ENCODE measurements around the gene CLEC18A. TPM values are rescaled to one million over a fixed set of nuclear protein-coding genes. Genes with fewer than 3 reads are reported as not detected.
A peak's percentile ranks its signal among the peaks of the same experiment; 100 is the strongest.
"Not testable (repeated sequence)": the region's sequence is repeated elsewhere in the genome, so short reads cannot be mapped to it uniquely, and the experiment has no call there.

CLEC18A gene
- total RNA-seq, 1 experiment from 2014 or later: 1.6 TPM

DNA sequence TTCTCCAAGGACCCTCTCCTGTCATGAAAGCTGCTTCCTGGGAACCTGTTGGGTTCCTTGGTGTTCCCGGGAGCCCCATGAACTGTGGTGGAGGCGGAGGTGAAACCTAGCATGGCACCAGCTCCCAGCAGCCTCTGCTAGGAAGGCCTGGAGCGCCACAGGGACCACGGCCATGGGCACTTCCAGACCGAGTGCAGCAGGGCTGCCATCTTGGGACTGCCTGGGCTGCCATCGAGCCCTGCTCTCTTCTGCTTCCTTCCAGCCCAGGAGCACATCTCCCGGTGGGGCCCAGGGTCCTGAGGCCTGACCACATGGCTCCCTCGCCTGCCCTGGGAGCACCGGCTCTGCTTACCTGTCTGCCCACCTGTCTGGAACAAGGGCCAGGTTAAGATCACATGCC is 12.2 kb downstream of the CLEC18A start:
- not testable (repeated sequence) for H3K27me3 ChIP-seq (ENCODE audit: insufficient read depth, low read length); H3K27ac Mint-ChIP-seq; H3K4me3 Mint-ChIP-seq; H2AFZ ChIP-seq (ENCODE audit: low read length); H2BK15ac ChIP-seq (ENCODE audit: low read depth, low read length); H3K18ac ChIP-seq (ENCODE audit: insufficient read length, low read depth, low read length); H3K9me3 ChIP-seq (ENCODE audit: control insufficient read depth, low read depth, low read length); H3K4ac ChIP-seq (ENCODE audit: low read depth, low read length); H3K36me3 Mint-ChIP-seq (ENCODE audit: insufficient read depth in 1 of 3, low read depth in 3 of 3); H3K27me3 Mint-ChIP-seq (ENCODE audit: low read depth); H4K8ac ChIP-seq (replicated peaks; ENCODE audit: insufficient read length, low read depth, low read length); H3K56ac ChIP-seq (ENCODE audit: insufficient read length, low read depth, low read length); H3K79me2 ChIP-seq (ENCODE audit: insufficient read depth, low read length); H3K79me1 ChIP-seq (ENCODE audit: insufficient read depth, low read depth, low read length, poor library complexity, severe bottlenecking); H2BK5ac ChIP-seq (ENCODE audit: insufficient read length, low read length); H4K5ac ChIP-seq (ENCODE audit: insufficient read length, low read depth, low read length); H3K9ac ChIP-seq (ENCODE audit: extremely low read depth, insufficient read length, low read length); H3K4me2 ChIP-seq (ENCODE audit: insufficient read depth, insufficient read length, low read length); DNase-seq; H3K14ac ChIP-seq (ENCODE audit: insufficient read depth, low read length); H4K20me1 ChIP-seq (ENCODE audit: control insufficient read depth, insufficient read depth, insufficient read length); H3K27ac ChIP-seq (ENCODE audit: insufficient read length, low read depth, low read length); H3K4me1 ChIP-seq (ENCODE audit: insufficient read depth, low read length); H2BK120ac ChIP-seq (ENCODE audit: low read depth, low read length, poor library complexity, severe bottlenecking); H2BK20ac ChIP-seq (ENCODE audit: low read depth, low read length, poor library complexity, severe bottlenecking); H3K23ac ChIP-seq (ENCODE audit: insufficient read length, low read depth, low read length); H3K23me2 ChIP-seq (ENCODE audit: insufficient read length, low read depth, low read length, poor library complexity, severe bottlenecking); H3K9me3 Mint-ChIP-seq; H4K91ac ChIP-seq (ENCODE audit: insufficient read length, low read depth, low read length); H3K4me1 Mint-ChIP-seq; H2BK12ac ChIP-seq (ENCODE audit: insufficient read length, low read depth, low read length); H2AK5ac ChIP-seq (ENCODE audit: insufficient read length, low read length); H3T11ph ChIP-seq (ENCODE audit: low read length)
- no CpG with 5 or more reads among the region's 9 CpGs for WGBS (ENCODE audit: extremely low coverage, insufficient read length, low lambda C conversion rate)

GRCh38 chr16:69964960-69965660 is 14.0 kb downstream of the CLEC18A start:
- H3K27me3 ChIP-seq (ENCODE audit: insufficient read depth, low read length); H4K5ac ChIP-seq (ENCODE audit: insufficient read length, low read depth, low read length); H3K4ac ChIP-seq (ENCODE audit: low read depth, low read length); H3K79me1 ChIP-seq (ENCODE audit: insufficient read depth, low read depth, low read length, poor library complexity, severe bottlenecking); H3K4me1 Mint-ChIP-seq; H3K27ac Mint-ChIP-seq; H3K23ac ChIP-seq (ENCODE audit: insufficient read length, low read depth, low read length); H4K91ac ChIP-seq (ENCODE audit: insufficient read length, low read depth, low read length); H3K4me2 ChIP-seq (ENCODE audit: insufficient read depth, insufficient read length, low read length); H3K18ac ChIP-seq (ENCODE audit: insufficient read length, low read depth, low read length); H3K79me2 ChIP-seq (ENCODE audit: insufficient read depth, low read length); H3K14ac ChIP-seq (ENCODE audit: insufficient read depth, low read length); H3K9ac ChIP-seq (ENCODE audit: extremely low read depth, insufficient read length, low read length); H2AFZ ChIP-seq (ENCODE audit: low read length); H3K56ac ChIP-seq (ENCODE audit: insufficient read length, low read depth, low read length); H3K4me1 ChIP-seq (ENCODE audit: insufficient read depth, low read length); H3T11ph ChIP-seq (ENCODE audit: low read length); H2BK5ac ChIP-seq (ENCODE audit: insufficient read length, low read length); H2BK15ac ChIP-seq (ENCODE audit: low read depth, low read length); H3K36me3 Mint-ChIP-seq (ENCODE audit: insufficient read depth in 1 of 3, low read depth in 3 of 3); H2AK5ac ChIP-seq (ENCODE audit: insufficient read length, low read length); H4K20me1 ChIP-seq (ENCODE audit: control insufficient read depth, insufficient read depth, insufficient read length); H3K27ac ChIP-seq (ENCODE audit: insufficient read length, low read depth, low read length); H4K8ac ChIP-seq (replicated peaks; ENCODE audit: insufficient read length, low read depth, low read length); H3K27me3 Mint-ChIP-seq (ENCODE audit: low read depth); H3K9me3 ChIP-seq (ENCODE audit: control insufficient read depth, low read depth, low read length); H2BK20ac ChIP-seq (ENCODE audit: low read depth, low read length, poor library complexity, severe bottlenecking); H3K9me3 Mint-ChIP-seq; H3K23me2 ChIP-seq (ENCODE audit: insufficient read length, low read depth, low read length, poor library complexity, severe bottlenecking); H2BK120ac ChIP-seq (ENCODE audit: low read depth, low read length, poor library complexity, severe bottlenecking); H2BK12ac ChIP-seq (ENCODE audit: insufficient read length, low read depth, low read length): not testable (repeated sequence)
- peak; percentile 55 for DNase-seq
- peak overlapping the region; percentile 50 to 67; a peak in 3 of 5 replicates for H3K4me3 Mint-ChIP-seq
- no CpG with 5 or more reads among the region's 68 CpGs for WGBS (ENCODE audit: extremely low coverage, insufficient read length, low lambda C conversion rate)
